K562 (cell line): ENCODE measurements around the gene NDRG4.

Source experiments
- CC2D1A ChIP-seq: fragments of 450-650 bp; IDR thresholded peaks from 2 replicates; pipeline ENCODE4 v1.6.1; 2017; ENCODE audit warnings: mild to moderate bottlenecking
- HMG20B ChIP-seq: fragments of 250-450 bp; sonication (Bioruptor Pico); IDR thresholded peaks from 2 replicates; pipeline ENCODE4 v1.5.0; 2021; ENCODE audit warnings: mild to moderate bottlenecking
- MYBL2 ChIP-seq, 2 experiments: fragments of 450-650 bp in 1 of 2; sonication (generic) in 1 of 2; formaldehyde crosslinking in 1 of 2; IDR thresholded peaks; 2 replicates each; pipeline versions ENCODE4 v1.6.1 to v1.8.1; 2017 to 2022; ENCODE audit warnings: borderline replicate concordance in 1 of 2, inconsistent platforms in 1 of 2, low read depth in 1 of 2, mild to moderate bottlenecking in 1 of 2, missing genetic modification reagents in 1 of 2, moderate library complexity in 1 of 2
- NR3C1 ChIP-seq: sonication (generic); formaldehyde crosslinking; IDR thresholded peaks from 2 replicates; pipeline ENCODE4 v1.8.1; 2022; ENCODE audit warnings: missing genetic modification reagents
- ZBTB17 ChIP-seq: fragments of 450-650 bp; formaldehyde crosslinking; IDR thresholded peaks from 2 replicates; pipeline ENCODE4 v1.4.0; 2020; ENCODE audit warnings: mild to moderate bottlenecking
- ZFP30 ChIP-seq: fragments of 250-450 bp; sonication (Bioruptor Pico); IDR thresholded peaks from 2 replicates; pipeline ENCODE4 v1.8.0; 2022; ENCODE audit warnings: moderate library complexity, mild to moderate bottlenecking, inconsistent platforms, borderline replicate concordance
- ZNF354B ChIP-seq: fragments of 250-450 bp; sonication (Bioruptor Pico); IDR thresholded peaks from 2 replicates; pipeline ENCODE4 v1.4.0; 2020
- ZNF551 ChIP-seq: fragments of 250-450 bp; sonication (Bioruptor Pico); IDR thresholded peaks from 2 replicates; pipeline ENCODE4 v1.5.0; 2021; ENCODE audit warnings: mild to moderate bottlenecking, moderate library complexity
- TF ChIP-seq, protein P1 (sequence below): sonication (generic); formaldehyde crosslinking; IDR thresholded peaks from 2 replicates; pipeline ENCODE4 v1.8.1; 2023; ENCODE audit warnings: mild to moderate bottlenecking, missing genetic modification reagents
- TF ChIP-seq, protein P2 (sequence below), 3 experiments: IDR thresholded peaks in 2 of 3; conservative IDR thresholded peaks in 1 of 3; 2 replicates each; pipeline ENCODE4 v1.5.1; 2011 to 2012; ENCODE audit warnings: low read length in 3 of 3, mild to moderate bottlenecking in 3 of 3, control low read depth in 2 of 3, improper control_type of control experiment in 1 of 3, inconsistent platforms in 1 of 3, low read depth in 1 of 3, mixed read lengths in 1 of 3, moderate library complexity in 1 of 3; ENCODE audit not compliant: insufficient read depth in 2 of 3
- TF ChIP-seq, protein P3 (sequence below), 2 experiments: IDR thresholded peaks; 2 replicates each; pipeline ENCODE4 v1.6.1; 2011; ENCODE audit warnings: borderline replicate concordance in 1 of 2, control low read depth in 1 of 2, low read depth in 1 of 2, low read length in 1 of 2, mild to moderate bottlenecking in 1 of 2, mixed read lengths in 1 of 2, moderate library complexity in 1 of 2; ENCODE audit not compliant: insufficient read depth in 1 of 2, insufficient read length in 1 of 2, poor library complexity in 1 of 2, severe bottlenecking in 1 of 2; ENCODE audit errors: extremely low read depth in 1 of 2

DNA sequence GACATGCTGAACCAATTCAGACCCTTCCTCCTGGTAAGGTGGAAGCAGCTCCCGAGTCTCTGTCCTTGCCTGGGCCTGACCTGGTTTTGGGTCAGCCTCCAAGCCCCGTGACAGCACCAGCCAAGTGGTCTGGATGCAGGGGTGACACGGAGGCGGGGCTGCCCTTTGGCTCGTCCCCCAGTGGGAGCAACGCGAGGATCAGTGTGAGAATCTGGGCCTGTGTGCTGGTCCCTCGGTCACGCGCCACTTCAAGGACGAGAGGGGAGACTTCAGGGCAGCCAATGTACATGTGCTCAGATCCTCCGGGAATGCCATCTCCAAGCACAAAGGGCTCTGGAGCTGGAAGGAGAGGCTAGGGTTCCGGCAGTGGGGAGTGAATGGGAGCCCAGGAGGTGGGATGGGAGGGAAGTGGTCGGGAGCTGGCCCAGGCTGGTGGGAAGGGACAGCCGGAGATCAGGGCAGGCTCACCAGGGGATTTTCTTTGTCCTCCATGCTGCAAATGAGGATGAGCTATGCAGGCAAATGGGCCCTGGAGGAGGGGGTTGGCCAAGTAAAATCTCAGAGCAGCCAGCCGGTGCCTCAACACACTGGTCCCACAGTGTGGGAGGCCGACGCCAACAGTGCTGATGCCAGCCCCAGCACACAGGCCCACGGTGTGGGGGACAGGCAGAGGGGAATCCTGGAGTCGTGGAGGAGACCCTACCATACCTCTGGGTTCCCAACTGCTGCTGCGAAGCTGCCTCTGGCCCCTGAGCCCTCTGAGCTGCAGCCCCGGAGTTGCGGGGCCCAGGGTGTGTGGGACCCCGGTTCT, 4.2 kb upstream of the NDRG4 start:
- TF ChIP-seq, protein P1, sequence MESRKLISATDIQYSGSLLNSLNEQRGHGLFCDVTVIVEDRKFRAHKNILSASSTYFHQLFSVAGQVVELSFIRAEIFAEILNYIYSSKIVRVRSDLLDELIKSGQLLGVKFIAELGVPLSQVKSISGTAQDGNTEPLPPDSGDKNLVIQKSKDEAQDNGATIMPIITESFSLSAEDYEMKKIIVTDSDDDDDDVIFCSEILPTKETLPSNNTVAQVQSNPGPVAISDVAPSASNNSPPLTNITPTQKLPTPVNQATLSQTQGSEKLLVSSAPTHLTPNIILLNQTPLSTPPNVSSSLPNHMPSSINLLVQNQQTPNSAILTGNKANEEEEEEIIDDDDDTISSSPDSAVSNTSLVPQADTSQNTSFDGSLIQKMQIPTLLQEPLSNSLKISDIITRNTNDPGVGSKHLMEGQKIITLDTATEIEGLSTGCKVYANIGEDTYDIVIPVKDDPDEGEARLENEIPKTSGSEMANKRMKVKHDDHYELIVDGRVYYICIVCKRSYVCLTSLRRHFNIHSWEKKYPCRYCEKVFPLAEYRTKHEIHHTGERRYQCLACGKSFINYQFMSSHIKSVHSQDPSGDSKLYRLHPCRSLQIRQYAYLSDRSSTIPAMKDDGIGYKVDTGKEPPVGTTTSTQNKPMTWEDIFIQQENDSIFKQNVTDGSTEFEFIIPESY (CRISPR knock-in tag) = no peak
- TF ChIP-seq, protein P2, sequence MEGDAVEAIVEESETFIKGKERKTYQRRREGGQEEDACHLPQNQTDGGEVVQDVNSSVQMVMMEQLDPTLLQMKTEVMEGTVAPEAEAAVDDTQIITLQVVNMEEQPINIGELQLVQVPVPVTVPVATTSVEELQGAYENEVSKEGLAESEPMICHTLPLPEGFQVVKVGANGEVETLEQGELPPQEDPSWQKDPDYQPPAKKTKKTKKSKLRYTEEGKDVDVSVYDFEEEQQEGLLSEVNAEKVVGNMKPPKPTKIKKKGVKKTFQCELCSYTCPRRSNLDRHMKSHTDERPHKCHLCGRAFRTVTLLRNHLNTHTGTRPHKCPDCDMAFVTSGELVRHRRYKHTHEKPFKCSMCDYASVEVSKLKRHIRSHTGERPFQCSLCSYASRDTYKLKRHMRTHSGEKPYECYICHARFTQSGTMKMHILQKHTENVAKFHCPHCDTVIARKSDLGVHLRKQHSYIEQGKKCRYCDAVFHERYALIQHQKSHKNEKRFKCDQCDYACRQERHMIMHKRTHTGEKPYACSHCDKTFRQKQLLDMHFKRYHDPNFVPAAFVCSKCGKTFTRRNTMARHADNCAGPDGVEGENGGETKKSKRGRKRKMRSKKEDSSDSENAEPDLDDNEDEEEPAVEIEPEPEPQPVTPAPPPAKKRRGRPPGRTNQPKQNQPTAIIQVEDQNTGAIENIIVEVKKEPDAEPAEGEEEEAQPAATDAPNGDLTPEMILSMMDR (IDR thresholded peaks at IDR 0.05 in 2 of 3, conservative IDR thresholded peaks at IDR 0.05 in 1 of 3; ENCODE audit: insufficient read depth in 2 of 3, low read depth in 1 of 3, low read length in 3 of 3) = no peak
- TF ChIP-seq ZBTB17 (CRISPR knock-in tag) = no peak
- TF ChIP-seq, protein P3, sequence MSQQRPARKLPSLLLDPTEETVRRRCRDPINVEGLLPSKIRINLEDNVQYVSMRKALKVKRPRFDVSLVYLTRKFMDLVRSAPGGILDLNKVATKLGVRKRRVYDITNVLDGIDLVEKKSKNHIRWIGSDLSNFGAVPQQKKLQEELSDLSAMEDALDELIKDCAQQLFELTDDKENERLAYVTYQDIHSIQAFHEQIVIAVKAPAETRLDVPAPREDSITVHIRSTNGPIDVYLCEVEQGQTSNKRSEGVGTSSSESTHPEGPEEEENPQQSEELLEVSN (IDR thresholded peaks at IDR 0.05; ENCODE audit: borderline replicate concordance in 1 of 2, extremely low read depth in 1 of 2, insufficient read depth in 1 of 2, insufficient read length in 1 of 2, low read depth in 1 of 2, low read length in 1 of 2, poor library complexity in 1 of 2, severe bottlenecking in 1 of 2) = no peak
- TF ChIP-seq MYBL2 (IDR thresholded peaks at IDR 0.05; ENCODE audit: low read depth) = no peak
- TF ChIP-seq MYBL2 (CRISPR knock-in tag; IDR thresholded peaks at IDR 0.05; ENCODE audit: borderline replicate concordance) = no peak
- no peak for TF ChIP-seq ZNF354B (CRISPR knock-in tag)
- no peak for TF ChIP-seq NR3C1 (CRISPR knock-in tag)
- no peak for TF ChIP-seq CC2D1A
- TF ChIP-seq ZNF551 (CRISPR knock-in tag) = no peak
- TF ChIP-seq HMG20B (CRISPR knock-in tag) = no peak
- TF ChIP-seq ZFP30 (CRISPR knock-in tag) = no peak
